GM12874 (cell line): ENCODE measurements around the gene SPATA13.

Experiments
- TF ChIP-seq, protein P1 (sequence below): IDR thresholded peaks from 2 replicates; pipeline ENCODE4 v1.5.1; 2011; ENCODE audit warnings: low read depth, mild to moderate bottlenecking, control low read depth, low read length, moderate library complexity; ENCODE audit not compliant: insufficient read depth

SPATA13 gene

DNA sequence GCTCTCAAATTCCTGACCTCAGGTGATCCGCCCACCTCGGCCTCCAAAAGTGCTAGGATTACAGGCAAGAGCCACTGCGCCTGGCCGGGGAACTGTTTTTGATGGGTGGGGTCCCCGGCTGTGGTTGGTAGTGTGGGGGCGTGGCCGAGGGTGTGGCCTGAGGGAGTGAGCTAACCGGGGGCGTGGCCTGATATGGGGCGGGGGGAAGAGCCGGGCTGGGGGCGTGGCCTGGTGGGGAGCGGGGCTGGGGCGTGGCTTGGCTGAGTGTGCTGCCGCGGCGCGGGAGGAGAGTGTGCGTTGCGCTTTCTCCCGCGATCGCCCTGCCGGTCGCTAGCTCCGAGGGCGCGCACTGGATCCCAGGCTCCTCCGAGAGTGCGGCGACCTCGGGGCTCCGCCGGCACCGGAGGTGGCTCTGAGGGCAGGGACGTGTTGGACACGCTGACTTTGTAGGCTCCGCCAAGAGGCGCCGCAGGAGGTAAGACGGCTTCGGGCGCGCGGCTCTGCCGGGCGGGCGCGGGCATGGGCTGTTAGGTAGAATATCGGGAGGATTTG, at the start of gene SPATA13:
TSS of gene SPATA13 (plus strand) at position 263 of the 552 bp plus-strand sequence. CDS start 62,210 bp downstream, outside the sequence.
- TF ChIP-seq, protein P1, sequence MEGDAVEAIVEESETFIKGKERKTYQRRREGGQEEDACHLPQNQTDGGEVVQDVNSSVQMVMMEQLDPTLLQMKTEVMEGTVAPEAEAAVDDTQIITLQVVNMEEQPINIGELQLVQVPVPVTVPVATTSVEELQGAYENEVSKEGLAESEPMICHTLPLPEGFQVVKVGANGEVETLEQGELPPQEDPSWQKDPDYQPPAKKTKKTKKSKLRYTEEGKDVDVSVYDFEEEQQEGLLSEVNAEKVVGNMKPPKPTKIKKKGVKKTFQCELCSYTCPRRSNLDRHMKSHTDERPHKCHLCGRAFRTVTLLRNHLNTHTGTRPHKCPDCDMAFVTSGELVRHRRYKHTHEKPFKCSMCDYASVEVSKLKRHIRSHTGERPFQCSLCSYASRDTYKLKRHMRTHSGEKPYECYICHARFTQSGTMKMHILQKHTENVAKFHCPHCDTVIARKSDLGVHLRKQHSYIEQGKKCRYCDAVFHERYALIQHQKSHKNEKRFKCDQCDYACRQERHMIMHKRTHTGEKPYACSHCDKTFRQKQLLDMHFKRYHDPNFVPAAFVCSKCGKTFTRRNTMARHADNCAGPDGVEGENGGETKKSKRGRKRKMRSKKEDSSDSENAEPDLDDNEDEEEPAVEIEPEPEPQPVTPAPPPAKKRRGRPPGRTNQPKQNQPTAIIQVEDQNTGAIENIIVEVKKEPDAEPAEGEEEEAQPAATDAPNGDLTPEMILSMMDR, result no peak

DNA sequence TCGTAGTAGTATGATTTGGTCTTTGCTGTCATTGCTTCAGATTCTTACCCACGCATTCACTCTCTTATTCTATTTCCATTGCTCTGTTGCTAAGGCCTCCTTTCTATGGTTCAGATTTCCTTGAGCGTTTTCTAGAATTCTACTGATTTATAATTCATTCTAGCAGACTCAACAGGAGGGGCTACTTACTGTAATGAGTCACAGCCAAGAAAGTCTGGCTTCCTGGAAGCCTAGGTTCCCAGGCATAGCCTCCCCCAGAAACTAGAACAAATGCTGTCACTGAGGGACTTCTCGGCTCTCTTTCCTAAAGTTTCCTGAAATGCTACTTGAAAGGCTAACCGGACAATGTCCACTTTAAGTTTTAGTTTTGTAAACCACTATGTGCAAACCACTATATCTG, 47.7 kb upstream of the SPATA13 start:
- TF ChIP-seq, protein P1, result no peak

GRCh38 chr13:24115671-24116070, 44.8 kb upstream of the SPATA13 start:
- TF ChIP-seq, protein P1, result no peak

DNA sequence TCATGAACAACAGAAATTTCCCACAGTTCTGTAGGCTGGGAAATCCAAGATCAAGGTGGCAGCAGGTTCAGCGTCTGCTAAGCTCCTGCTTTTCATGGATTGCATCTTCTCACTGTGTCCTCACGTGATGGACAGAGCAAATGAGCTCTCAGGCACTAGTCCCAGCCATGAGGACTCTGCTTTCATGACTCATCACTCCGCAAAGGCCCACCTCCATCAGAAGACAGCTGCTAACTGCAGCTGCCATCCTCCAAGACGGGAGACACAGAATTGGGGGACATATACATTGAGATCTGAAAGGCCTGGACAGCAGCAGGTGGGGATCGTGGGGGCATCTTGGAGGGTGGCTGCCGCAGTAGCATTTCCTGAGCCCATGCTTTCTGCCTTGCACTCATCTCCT, 44.4 kb upstream of the SPATA13 start:
- TF ChIP-seq, protein P1, result no peak

DNA sequence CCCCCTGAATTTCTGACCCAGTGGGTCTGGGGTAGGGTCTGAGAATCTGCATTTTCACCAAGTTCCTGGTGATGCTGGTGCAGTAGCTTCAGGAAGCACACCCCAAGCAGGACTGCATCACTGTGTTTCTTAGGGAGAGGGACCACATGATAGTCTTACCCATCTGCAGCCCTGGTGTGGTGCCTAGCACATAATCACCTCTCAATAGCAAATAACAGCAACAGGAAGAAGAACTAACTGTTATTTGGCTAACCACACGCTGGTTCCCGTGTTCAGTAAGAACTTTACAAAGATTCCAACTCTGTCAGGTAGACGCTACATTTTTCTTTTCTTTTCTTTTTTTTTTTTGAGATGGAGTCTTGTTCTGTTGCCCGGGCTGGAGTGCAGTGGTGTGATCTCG, 41.9 kb upstream of the SPATA13 start:
- TF ChIP-seq, protein P1, result no peak

DNA sequence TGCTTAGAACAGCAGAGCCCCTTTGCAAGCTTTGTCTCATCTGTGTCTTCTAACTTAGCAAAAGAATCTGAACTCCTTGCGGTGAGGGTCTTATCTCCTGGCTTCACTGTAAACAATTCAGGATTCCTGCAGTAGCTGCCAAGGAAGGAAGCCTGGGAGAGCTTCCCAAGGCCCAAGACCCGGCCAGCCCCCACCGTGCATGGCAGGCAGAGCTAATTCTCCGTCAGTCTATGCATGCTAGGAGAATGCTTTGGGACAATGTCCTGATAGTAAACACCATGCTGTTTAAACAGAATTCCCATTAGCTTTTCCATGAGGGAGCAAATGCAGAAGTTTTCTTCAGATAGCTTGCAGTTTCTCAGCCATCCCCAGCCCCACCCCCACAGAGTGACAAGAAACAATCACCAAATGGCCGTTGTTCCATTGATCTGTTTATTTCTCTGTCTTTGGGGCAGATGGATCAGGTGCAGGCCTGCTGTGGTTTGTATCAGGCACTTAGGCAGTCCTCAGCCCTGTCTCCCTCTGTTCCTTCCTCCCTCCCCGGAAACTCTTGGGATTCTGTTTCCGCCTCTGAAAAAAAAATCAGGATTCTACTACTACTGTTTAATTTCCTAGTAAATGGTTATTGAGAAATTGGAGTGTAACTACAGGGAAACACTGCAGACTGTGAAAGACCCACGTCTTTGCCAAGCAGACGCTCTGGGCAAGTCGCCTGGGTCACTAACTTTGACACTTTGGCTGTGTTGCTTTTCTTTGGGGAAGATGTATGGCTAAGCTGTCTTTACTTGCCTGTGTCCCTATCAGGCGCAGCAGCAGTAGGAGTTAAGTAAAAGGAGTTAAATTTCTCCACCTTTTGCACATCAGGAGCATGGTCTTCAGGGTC, 40.7 kb upstream of the SPATA13 start:
- TF ChIP-seq, protein P1, result no peak

GRCh38 chr13:24122569-24122968, 38.0 kb upstream of the SPATA13 start:
- TF ChIP-seq, protein P1, result no peak
